ENCODE results near the gene ME3.

DNA sequence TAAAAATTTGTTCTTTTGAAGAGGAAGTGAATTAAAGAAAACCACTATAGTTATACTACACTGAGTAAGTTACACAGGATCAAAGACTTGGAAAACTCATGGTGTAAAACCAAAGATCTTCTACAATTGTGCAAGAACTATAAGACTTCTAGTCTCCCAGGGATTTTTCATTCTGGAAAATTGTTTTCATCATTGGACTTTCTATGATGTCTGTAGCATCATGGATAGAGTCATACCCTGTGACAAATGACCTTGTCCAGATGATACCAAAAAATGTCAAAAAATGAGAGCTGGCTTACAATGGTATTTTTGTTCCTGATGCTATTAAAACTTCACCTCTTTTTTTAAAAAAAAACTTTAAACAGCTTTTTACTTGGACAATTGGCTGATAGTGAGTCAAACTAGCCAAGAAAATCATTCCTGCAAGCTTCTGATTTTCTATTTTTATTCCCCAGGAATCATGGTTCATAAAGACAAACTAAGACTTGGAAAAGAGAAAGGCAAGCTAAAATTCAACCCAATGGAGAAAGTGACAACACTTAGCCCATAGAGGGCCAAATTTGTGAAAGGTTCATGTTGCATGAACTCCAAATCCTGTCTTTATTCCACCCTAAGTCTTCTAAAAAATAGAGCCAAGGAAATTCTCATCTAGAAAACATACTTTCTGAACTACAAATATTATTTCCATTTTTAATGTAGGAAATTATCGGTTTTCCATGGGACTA is 30.7 kb downstream of the ME3 start:
- TF ChIP-seq, protein P1, sequence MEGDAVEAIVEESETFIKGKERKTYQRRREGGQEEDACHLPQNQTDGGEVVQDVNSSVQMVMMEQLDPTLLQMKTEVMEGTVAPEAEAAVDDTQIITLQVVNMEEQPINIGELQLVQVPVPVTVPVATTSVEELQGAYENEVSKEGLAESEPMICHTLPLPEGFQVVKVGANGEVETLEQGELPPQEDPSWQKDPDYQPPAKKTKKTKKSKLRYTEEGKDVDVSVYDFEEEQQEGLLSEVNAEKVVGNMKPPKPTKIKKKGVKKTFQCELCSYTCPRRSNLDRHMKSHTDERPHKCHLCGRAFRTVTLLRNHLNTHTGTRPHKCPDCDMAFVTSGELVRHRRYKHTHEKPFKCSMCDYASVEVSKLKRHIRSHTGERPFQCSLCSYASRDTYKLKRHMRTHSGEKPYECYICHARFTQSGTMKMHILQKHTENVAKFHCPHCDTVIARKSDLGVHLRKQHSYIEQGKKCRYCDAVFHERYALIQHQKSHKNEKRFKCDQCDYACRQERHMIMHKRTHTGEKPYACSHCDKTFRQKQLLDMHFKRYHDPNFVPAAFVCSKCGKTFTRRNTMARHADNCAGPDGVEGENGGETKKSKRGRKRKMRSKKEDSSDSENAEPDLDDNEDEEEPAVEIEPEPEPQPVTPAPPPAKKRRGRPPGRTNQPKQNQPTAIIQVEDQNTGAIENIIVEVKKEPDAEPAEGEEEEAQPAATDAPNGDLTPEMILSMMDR (optimal IDR thresholded peaks at IDR 0.05 in 1 of 3, IDR thresholded peaks at IDR 0.05 in 1 of 3, conservative IDR thresholded peaks at IDR 0.05 in 1 of 3; ENCODE audit: extremely low read depth in 1 of 3, insufficient read depth in 2 of 3, low read length in 3 of 3) = no peak
- TF ChIP-seq EZH2 (IDR thresholded peaks at IDR 0.05; ENCODE audit: low read length) = no peak
